Kidney glomerular epithelial cell (primary cell): ENCODE measurements around the gene ZNF679.
"Not testable (repeated sequence)": the region's sequence is repeated elsewhere in the genome, so short reads cannot be mapped to it uniquely, and the experiment has no call there.

Experiments used
- DNase-seq: peaks from one replicate; lab custom pipeline; 2025; lab: John Stamatoyannopoulos, UW

The ZNF679 gene

GRCh38 chr7:64228174-64228573 is at the start of gene ZNF679:
TSS of gene ZNF679 (plus strand) at chr7:64228474. CDS start at chr7:64249118, 20,644 bp downstream.
- not testable (repeated sequence) for DNase-seq

- DNase-seq, result no peak
Observed at GRCh38 chr7:64180989-64181388, 47.3 kb upstream of the ZNF679 start.

- no peak for DNase-seq
Observed at GRCh38 chr7:64181586-64181985, 46.7 kb upstream of the ZNF679 start.

GRCh38 chr7:64182036-64182790 is 46.1 kb upstream of the ZNF679 start:
- DNase-seq, result no peak

- DNase-seq, result no peak
Observed at GRCh38 chr7:64183126-64183742, 45.0 kb upstream of the ZNF679 start.

GRCh38 chr7:64183827-64184372 is 44.4 kb upstream of the ZNF679 start:
- no peak for DNase-seq

GRCh38 chr7:64184376-64184775 is 43.9 kb upstream of the ZNF679 start:
- DNase-seq, result no peak

- no peak for DNase-seq
Observed at GRCh38 chr7:64187408-64187807, 40.9 kb upstream of the ZNF679 start.

GRCh38 chr7:64192148-64192704 is 36.0 kb upstream of the ZNF679 start:
- DNase-seq, result no peak

GRCh38 chr7:64192775-64193174 is 35.5 kb upstream of the ZNF679 start:
- no peak for DNase-seq

GRCh38 chr7:64206903-64207302 is 21.4 kb upstream of the ZNF679 start, which contains the start of gene ZNF735:
TSS of gene ZNF735 (plus strand) at chr7:64207203. CDS start at chr7:64207203, 0 bp downstream.
- DNase-seq, result no peak

- not testable (repeated sequence) for DNase-seq
Observed at GRCh38 chr7:64219710-64220298, 8.5 kb upstream of the ZNF679 start.

GRCh38 chr7:64223366-64223765 is 4.9 kb upstream of the ZNF679 start:
- DNase-seq, result no peak

GRCh38 chr7:64266341-64266919 is 38.2 kb downstream of the ZNF679 start:
- DNase-seq, result no peak

- no peak for DNase-seq
Observed at GRCh38 chr7:64277630-64278029, 49.4 kb downstream of the ZNF679 start.

- DNase-seq, result no peak
Observed at GRCh38 chr7:64294701-64295420, 66.6 kb downstream of the ZNF679 start.

- not testable (repeated sequence) for DNase-seq
Observed at GRCh38 chr7:64297418-64297817, 69.1 kb downstream of the ZNF679 start.

- DNase-seq, result no peak
Observed at GRCh38 chr7:64300641-64301405, 72.5 kb downstream of the ZNF679 start.

- DNase-seq, result peak; percentile 70
Observed at GRCh38 chr7:64307254-64308015, 79.2 kb downstream of the ZNF679 start.

- no peak for DNase-seq
Observed at GRCh38 chr7:64308016-64308270, 79.7 kb downstream of the ZNF679 start.
